HCT116 (cell line): Measurements from ENCODE around the gene KRTAP4-5.

ENCODE experiments used
- CEBPB ChIP-seq: IDR thresholded peaks from 2 replicates; pipeline ENCODE4 v1.6.1; 2012; ENCODE audit warnings: low read depth
- CTCF ChIP-seq, 3 experiments: fragments of 200-600 bp in 1 of 3; sonication (generic) in 1 of 3; IDR thresholded peaks in 2 of 3; conservative IDR thresholded peaks in 1 of 3; 2 replicates each; pipeline ENCODE4 v1.5.1; 2012 to 2017; ENCODE audit warnings: low read depth in 2 of 3, low read length in 2 of 3, antibody characterized with exemption in 1 of 3, borderline replicate concordance in 1 of 3, control low read depth in 1 of 3, mild to moderate bottlenecking in 1 of 3, mixed read lengths in 1 of 3, mixed run types in 1 of 3, moderate library complexity in 1 of 3; ENCODE audit not compliant: insufficient read depth in 1 of 3
- EZH2phosphoT487 ChIP-seq: fragments of 200-600 bp; IDR thresholded peaks from 2 replicates; pipeline ENCODE4 v1.6.1; 2018; ENCODE audit warnings: antibody characterized with exemption, borderline replicate concordance
- MAX ChIP-seq: IDR thresholded peaks from 2 replicates; pipeline ENCODE4 v1.6.1; 2012
- POLR2AphosphoS5 ChIP-seq: IDR thresholded peaks from 2 replicates; pipeline ENCODE4 v1.6.1; 2011; ENCODE audit warnings: mild to moderate bottlenecking, low read depth, low read length, moderate library complexity
- REST ChIP-seq: IDR thresholded peaks from 2 replicates; pipeline ENCODE4 v1.6.1; 2012; ENCODE audit warnings: low read depth
- SP1 ChIP-seq: IDR thresholded peaks from 2 replicates; pipeline ENCODE4 v1.6.1; 2012; ENCODE audit warnings: low read depth

GRCh38 chr17:41186872-41187271, 37.2 kb upstream of the KRTAP4-5 start:
- TF ChIP-seq MAX (no peak), CEBPB (no peak), POLR2AphosphoS5 (no peak), CTCF (IDR thresholded peaks at IDR 0.05 in 2 of 3, conservative IDR thresholded peaks at IDR 0.05 in 1 of 3; ENCODE audit: borderline replicate concordance in 1 of 3, insufficient read depth in 1 of 3, low read depth in 2 of 3, low read length in 2 of 3) (no peak), REST (no peak), SP1 (no peak), EZH2phosphoT487 (no peak)
